ENCODE measurements around the gene FBXL14. TPM values are rescaled to one million over a fixed set of nuclear protein-coding genes. Genes with fewer than 3 reads are reported as not detected.

FBXL14 gene
- polyA plus RNA-seq, 1 experiment = 3.2 TPM

GRCh38 chr12:1566449-1567135 is 27.8 kb downstream of the FBXL14 start:
- TF ChIP-seq, protein P1, sequence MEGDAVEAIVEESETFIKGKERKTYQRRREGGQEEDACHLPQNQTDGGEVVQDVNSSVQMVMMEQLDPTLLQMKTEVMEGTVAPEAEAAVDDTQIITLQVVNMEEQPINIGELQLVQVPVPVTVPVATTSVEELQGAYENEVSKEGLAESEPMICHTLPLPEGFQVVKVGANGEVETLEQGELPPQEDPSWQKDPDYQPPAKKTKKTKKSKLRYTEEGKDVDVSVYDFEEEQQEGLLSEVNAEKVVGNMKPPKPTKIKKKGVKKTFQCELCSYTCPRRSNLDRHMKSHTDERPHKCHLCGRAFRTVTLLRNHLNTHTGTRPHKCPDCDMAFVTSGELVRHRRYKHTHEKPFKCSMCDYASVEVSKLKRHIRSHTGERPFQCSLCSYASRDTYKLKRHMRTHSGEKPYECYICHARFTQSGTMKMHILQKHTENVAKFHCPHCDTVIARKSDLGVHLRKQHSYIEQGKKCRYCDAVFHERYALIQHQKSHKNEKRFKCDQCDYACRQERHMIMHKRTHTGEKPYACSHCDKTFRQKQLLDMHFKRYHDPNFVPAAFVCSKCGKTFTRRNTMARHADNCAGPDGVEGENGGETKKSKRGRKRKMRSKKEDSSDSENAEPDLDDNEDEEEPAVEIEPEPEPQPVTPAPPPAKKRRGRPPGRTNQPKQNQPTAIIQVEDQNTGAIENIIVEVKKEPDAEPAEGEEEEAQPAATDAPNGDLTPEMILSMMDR (IDR thresholded peaks at IDR 0.05; ENCODE audit: low read depth, low read length) = no peak
- POLR2A ChIA-PET = no interaction called here
- no peak for DNase-seq (ENCODE audit: low read depth, low spot score)
- H3K27ac ChIP-seq (ENCODE audit: low read depth, low read length) = no peak overlapping the region
- CTCF ChIA-PET = interaction anchor here (2.1 kb wide), 1 partner anchor 449 kb away, joined by 8 read pairs; no protein-coding TSS in a partner anchor
- H3K9me3 ChIP-seq (ENCODE audit: control insufficient read depth, insufficient read depth, low read length) = no peaks in the 10 kb centered on the region
- H3K27me3 ChIP-seq (ENCODE audit: control insufficient read depth, insufficient read depth, low read length) = no peaks in the 10 kb centered on the region
- H3K4me3 ChIP-seq (ENCODE audit: low read depth, low read length) = no peak overlapping the region

DNA sequence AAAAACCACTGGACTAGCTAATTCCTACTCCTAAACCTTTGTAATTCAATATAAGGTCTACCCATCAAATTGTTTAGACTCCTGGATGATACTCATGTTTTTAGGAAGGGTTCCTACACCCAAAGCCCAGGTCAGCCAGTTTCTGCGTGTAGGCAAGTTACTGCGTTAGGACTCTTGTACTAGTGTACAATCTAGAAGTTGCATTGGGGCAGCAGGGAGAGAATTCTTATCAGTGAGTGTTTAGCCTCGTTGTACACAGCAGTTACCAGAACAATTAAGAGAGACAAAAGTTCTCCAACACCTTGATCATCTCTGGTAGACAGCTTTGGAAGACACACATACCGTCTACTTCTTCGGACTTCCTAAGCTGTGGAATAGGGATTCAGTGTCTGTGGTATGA is 29.2 kb downstream of the FBXL14 start:
- Histone ChIP-seq H3K27ac (ENCODE audit: low read depth, low read length) (no peak overlapping the region), H3K9me3 (ENCODE audit: control insufficient read depth, insufficient read depth, low read length) (no peaks in the 10 kb centered on the region), H3K4me3 (ENCODE audit: low read depth, low read length) (no peak overlapping the region), H3K27me3 (ENCODE audit: control insufficient read depth, insufficient read depth, low read length) (no peaks in the 10 kb centered on the region)
- no peak for DNase-seq (ENCODE audit: low read depth, low spot score)
- ChIA-PET CTCF (interaction anchor here (2.1 kb wide), 1 partner anchor 448 kb away, joined by 8 read pairs; no protein-coding TSS in a partner anchor), POLR2A (no interaction called here)
- TF ChIP-seq, protein P1 (IDR thresholded peaks at IDR 0.05; ENCODE audit: low read depth, low read length) = no peak

GRCh38 chr12:1564067-1564466 is 30.3 kb downstream of the FBXL14 start:
- no peaks in the 10 kb centered on the region for H3K27me3 ChIP-seq (ENCODE audit: control insufficient read depth, insufficient read depth, low read length)
- TF ChIP-seq, protein P1 (IDR thresholded peaks at IDR 0.05; ENCODE audit: low read depth, low read length) = no peak
- ChIA-PET CTCF (no interaction called here), POLR2A (no interaction called here)
- no peaks in the 10 kb centered on the region for H3K9me3 ChIP-seq (ENCODE audit: control insufficient read depth, insufficient read depth, low read length)
- H3K27ac ChIP-seq (ENCODE audit: low read depth, low read length) = no peak overlapping the region
- no peak overlapping the region for H3K4me3 ChIP-seq (ENCODE audit: low read depth, low read length)
- DNase-seq (ENCODE audit: low read depth, low spot score) = no peak

GRCh38 chr12:1562813-1563407 is 31.5 kb downstream of the FBXL14 start:
- CTCF ChIA-PET = interaction anchor here (0.9 kb wide), 1 partner anchor 470 kb away, joined by 3 read pairs; no protein-coding TSS in a partner anchor
- Histone ChIP-seq H3K27me3 (ENCODE audit: control insufficient read depth, insufficient read depth, low read length) (no peaks in the 10 kb centered on the region), H3K27ac (ENCODE audit: low read depth, low read length) (no peak overlapping the region), H3K9me3 (ENCODE audit: control insufficient read depth, insufficient read depth, low read length) (no peaks in the 10 kb centered on the region), H3K4me3 (ENCODE audit: low read depth, low read length) (no peak overlapping the region)
- no peak for DNase-seq (ENCODE audit: low read depth, low spot score)
- POLR2A ChIA-PET = interaction anchor here (0.7 kb wide), 3 partner anchors 9 to 445 kb away, joined by 4 read pairs; no protein-coding TSS in a partner anchor
- TF ChIP-seq, protein P1 (IDR thresholded peaks at IDR 0.05; ENCODE audit: low read depth, low read length) = no peak

- no peak overlapping the region for H3K27ac ChIP-seq (ENCODE audit: low read depth, low read length)
- TF ChIP-seq, protein P1 (IDR thresholded peaks at IDR 0.05; ENCODE audit: low read depth, low read length) = no peak
- no peak for DNase-seq (ENCODE audit: low read depth, low spot score)
- no peaks in the 10 kb centered on the region for H3K9me3 ChIP-seq (ENCODE audit: control insufficient read depth, insufficient read depth, low read length)
- ChIA-PET CTCF (interaction anchor here (1.7 kb wide), 1 partner anchor 443 kb away, joined by 6 read pairs; no protein-coding TSS in a partner anchor), POLR2A (no interaction called here)
- no peaks in the 10 kb centered on the region for H3K27me3 ChIP-seq (ENCODE audit: control insufficient read depth, insufficient read depth, low read length)
- no peak overlapping the region for H3K4me3 ChIP-seq (ENCODE audit: low read depth, low read length)
Observed at GRCh38 chr12:1560704-1561103, 33.7 kb downstream of the FBXL14 start.

Data from AG04450 (cell line).